T-helper 1 cell (primary cell): ENCODE results near the gene AQP12A.

Experiments
- DNase-seq, 5 donors: peaks; one replicate each; pipeline ENCODE4 v3.0.0-alpha.2; 2012 to 2020

AQP12A gene

GRCh38 chr2:240725266-240725665 lies 33.6 kb downstream of the AQP12A start:
- no peak for DNase-seq

GRCh38 chr2:240725671-240726070 lies 34.0 kb downstream of the AQP12A start:
- DNase-seq = no peak

- no peak for DNase-seq
Measured at GRCh38 chr2:240726876-240727275, 35.2 kb downstream of the AQP12A start.

GRCh38 chr2:240727439-240727838 lies 35.8 kb downstream of the AQP12A start:
- no peak for DNase-seq

- no peak for DNase-seq
Measured at GRCh38 chr2:240727913-240728312, 36.2 kb downstream of the AQP12A start.

- DNase-seq = no peak
Measured at GRCh38 chr2:240728361-240728760, 36.7 kb downstream of the AQP12A start.

- DNase-seq = no peak
Measured at GRCh38 chr2:240728827-240729226, 37.2 kb downstream of the AQP12A start.

GRCh38 chr2:240730501-240731177 lies 39.0 kb downstream of the AQP12A start:
- no peak for DNase-seq

- no peak for DNase-seq
Measured at GRCh38 chr2:240731178-240731545, 39.5 kb downstream of the AQP12A start.

- no peak for DNase-seq
Measured at GRCh38 chr2:240732184-240732583, 40.5 kb downstream of the AQP12A start.

- DNase-seq = no peak
Measured at GRCh38 chr2:240732911-240733622, 41.4 kb downstream of the AQP12A start.

- DNase-seq = peak in 2 of 5 donors; percentile 3 to 20
Measured at GRCh38 chr2:240733803-240734495, 42.3 kb downstream of the AQP12A start.

GRCh38 chr2:240734756-240735155 lies 43.1 kb downstream of the AQP12A start:
- no peak for DNase-seq

GRCh38 chr2:240735476-240735875 lies 43.8 kb downstream of the AQP12A start:
- no peak for DNase-seq

- DNase-seq = no peak
Measured at GRCh38 chr2:240736281-240737250, 44.9 kb downstream of the AQP12A start.

GRCh38 chr2:240737512-240737911 lies 45.8 kb downstream of the AQP12A start:
- DNase-seq = no peak

GRCh38 chr2:240737958-240738357 lies 46.3 kb downstream of the AQP12A start:
- no peak for DNase-seq

- peak in 1 of 5 donors; percentile 8 for DNase-seq
Measured at GRCh38 chr2:240739797-240740196, 48.1 kb downstream of the AQP12A start.

GRCh38 chr2:240741091-240741490 lies 49.4 kb downstream of the AQP12A start:
- no peak for DNase-seq

- DNase-seq = no peak
Measured at GRCh38 chr2:240742602-240743095, 51.0 kb downstream of the AQP12A start.

GRCh38 chr2:240745456-240745855 lies 53.8 kb downstream of the AQP12A start:
- DNase-seq = no peak

GRCh38 chr2:240745962-240746361 lies 54.3 kb downstream of the AQP12A start:
- DNase-seq = no peak
